Measurements from ENCODE around the gene DNAJC8.

Gene DNAJC8

GRCh38 chr1:28272215-28272852, 39.5 kb upstream of the DNAJC8 start (continued):
- TF ChIP-seq ZNF70 (CRISPR knock-in tag; IDR thresholded peaks at IDR 0.05): no peak
- no peak for TF ChIP-seq RARB (CRISPR knock-in tag; IDR thresholded peaks at IDR 0.05)
- TF ChIP-seq ARNTL (CRISPR knock-in tag; IDR thresholded peaks at IDR 0.05; ENCODE audit: borderline replicate concordance, low read depth): no peak
- TF ChIP-seq SNAI2 (CRISPR knock-in tag; IDR thresholded peaks at IDR 0.05): no peak
- TF ChIP-seq TOX (CRISPR knock-in tag; IDR thresholded peaks at IDR 0.05; ENCODE audit: borderline replicate concordance): no peak
- TF ChIP-seq CREB5 (CRISPR knock-in tag; IDR thresholded peaks at IDR 0.05; ENCODE audit: low read depth): no peak
- no peak for TF ChIP-seq OSR1 (CRISPR knock-in tag; IDR thresholded peaks at IDR 0.05)
- TF ChIP-seq BACH2 (CRISPR knock-in tag; IDR thresholded peaks at IDR 0.05; ENCODE audit: borderline replicate concordance): no peak

DNA sequence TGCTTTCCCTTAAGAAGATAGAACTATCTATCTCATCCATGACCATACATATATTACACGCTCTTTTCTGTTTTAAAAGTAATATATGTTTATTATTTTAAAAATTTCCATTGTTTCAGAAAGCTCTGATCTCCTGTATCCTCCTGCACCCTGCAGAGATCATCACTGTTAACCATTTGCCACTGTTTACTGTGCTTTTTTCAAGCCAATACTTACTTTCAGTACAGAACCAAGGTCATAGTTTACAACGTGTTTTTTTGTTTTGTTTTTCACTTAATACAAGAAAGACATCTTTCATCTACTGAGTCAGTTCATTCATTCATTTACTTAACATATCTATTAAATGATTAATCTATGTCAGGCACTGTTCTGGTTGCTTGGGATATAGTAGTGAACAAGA, 36.7 kb upstream of the DNAJC8 start:
- no peak for ATAC-seq
- TF ChIP-seq ESRRG (CRISPR knock-in tag; IDR thresholded peaks at IDR 0.05) (no peak), GLIS3 (CRISPR knock-in tag; IDR thresholded peaks at IDR 0.05) (no peak), SNAI2 (CRISPR knock-in tag; IDR thresholded peaks at IDR 0.05) (no peak), TSHZ2 (CRISPR knock-in tag; IDR thresholded peaks at IDR 0.05) (no peak), CREB5 (CRISPR knock-in tag; IDR thresholded peaks at IDR 0.05; ENCODE audit: low read depth) (no peak), TOX (CRISPR knock-in tag; IDR thresholded peaks at IDR 0.05; ENCODE audit: borderline replicate concordance) (no peak), ISL1 (CRISPR knock-in tag; IDR thresholded peaks at IDR 0.05) (no peak), ZNF70 (CRISPR knock-in tag; IDR thresholded peaks at IDR 0.05) (no peak), OSR1 (CRISPR knock-in tag; IDR thresholded peaks at IDR 0.05) (no peak), PPARA (CRISPR knock-in tag; IDR thresholded peaks at IDR 0.05; ENCODE audit: borderline replicate concordance) (no peak), ARNTL (CRISPR knock-in tag; IDR thresholded peaks at IDR 0.05; ENCODE audit: borderline replicate concordance, low read depth) (no peak), TCF4 (CRISPR knock-in tag; IDR thresholded peaks at IDR 0.05; ENCODE audit: borderline replicate concordance) (no peak)
- TF ChIP-seq, protein P1, sequence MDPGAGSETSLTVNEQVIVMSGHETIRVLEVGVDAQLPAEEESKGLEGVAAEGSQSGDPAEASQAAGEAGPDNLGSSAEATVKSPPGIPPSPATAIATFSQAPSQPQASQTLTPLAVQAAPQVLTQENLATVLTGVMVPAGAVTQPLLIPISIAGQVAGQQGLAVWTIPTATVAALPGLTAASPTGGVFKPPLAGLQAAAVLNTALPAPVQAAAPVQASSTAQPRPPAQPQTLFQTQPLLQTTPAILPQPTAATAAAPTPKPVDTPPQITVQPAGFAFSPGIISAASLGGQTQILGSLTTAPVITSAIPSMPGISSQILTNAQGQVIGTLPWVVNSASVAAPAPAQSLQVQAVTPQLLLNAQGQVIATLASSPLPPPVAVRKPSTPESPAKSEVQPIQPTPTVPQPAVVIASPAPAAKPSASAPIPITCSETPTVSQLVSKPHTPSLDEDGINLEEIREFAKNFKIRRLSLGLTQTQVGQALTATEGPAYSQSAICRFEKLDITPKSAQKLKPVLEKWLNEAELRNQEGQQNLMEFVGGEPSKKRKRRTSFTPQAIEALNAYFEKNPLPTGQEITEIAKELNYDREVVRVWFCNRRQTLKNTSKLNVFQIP (CRISPR knock-in tag; IDR thresholded peaks at IDR 0.05; ENCODE audit: borderline replicate concordance, low read depth): no peak

- TF ChIP-seq SNAI2 (CRISPR knock-in tag; IDR thresholded peaks at IDR 0.05) (no peak), OSR1 (CRISPR knock-in tag; IDR thresholded peaks at IDR 0.05) (no peak), GLIS3 (CRISPR knock-in tag; IDR thresholded peaks at IDR 0.05) (no peak), ESRRG (CRISPR knock-in tag; IDR thresholded peaks at IDR 0.05) (no peak), TCF4 (CRISPR knock-in tag; IDR thresholded peaks at IDR 0.05; ENCODE audit: borderline replicate concordance) (no peak), ZNF565 (CRISPR knock-in tag; conservative IDR thresholded peaks at IDR 0.05; ENCODE audit: low read depth) (no peak), PPARA (CRISPR knock-in tag; IDR thresholded peaks at IDR 0.05; ENCODE audit: borderline replicate concordance) (no peak), ZFP3 (CRISPR knock-in tag; IDR thresholded peaks at IDR 0.05) (no peak), TSHZ2 (CRISPR knock-in tag; IDR thresholded peaks at IDR 0.05) (no peak), ISL1 (CRISPR knock-in tag; IDR thresholded peaks at IDR 0.05) (no peak), CSDC2 (CRISPR knock-in tag; IDR thresholded peaks at IDR 0.05) (no peak), ZNF8 (CRISPR knock-in tag; IDR thresholded peaks at IDR 0.05) (no peak), ARNTL (CRISPR knock-in tag; IDR thresholded peaks at IDR 0.05; ENCODE audit: borderline replicate concordance, low read depth) (no peak), ZC3H10 (CRISPR knock-in tag; IDR thresholded peaks at IDR 0.05) (no peak)
- TF ChIP-seq, protein P2, sequence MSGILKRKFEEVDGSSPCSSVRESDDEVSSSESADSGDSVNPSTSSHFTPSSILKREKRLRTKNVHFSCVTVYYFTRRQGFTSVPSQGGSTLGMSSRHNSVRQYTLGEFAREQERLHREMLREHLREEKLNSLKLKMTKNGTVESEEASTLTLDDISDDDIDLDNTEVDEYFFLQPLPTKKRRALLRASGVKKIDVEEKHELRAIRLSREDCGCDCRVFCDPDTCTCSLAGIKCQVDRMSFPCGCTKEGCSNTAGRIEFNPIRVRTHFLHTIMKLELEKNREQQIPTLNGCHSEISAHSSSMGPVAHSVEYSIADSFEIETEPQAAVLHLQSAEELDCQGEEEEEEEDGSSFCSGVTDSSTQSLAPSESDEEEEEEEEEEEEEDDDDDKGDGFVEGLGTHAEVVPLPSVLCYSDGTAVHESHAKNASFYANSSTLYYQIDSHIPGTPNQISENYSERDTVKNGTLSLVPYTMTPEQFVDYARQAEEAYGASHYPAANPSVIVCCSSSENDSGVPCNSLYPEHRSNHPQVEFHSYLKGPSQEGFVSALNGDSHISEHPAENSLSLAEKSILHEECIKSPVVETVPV (CRISPR knock-in tag; IDR thresholded peaks at IDR 0.05): no peak
- TF ChIP-seq, protein P1 (CRISPR knock-in tag; IDR thresholded peaks at IDR 0.05; ENCODE audit: borderline replicate concordance, low read depth): no peak
- ATAC-seq: no peak
These were observed 34.8 kb upstream of the DNAJC8 start for GRCh38 chr1:28267633-28268032.

All from SK-N-SH treated with all-trans-retinoic acid at 6 μM for 48 hours (cell line).